GM13976 (cell line): ENCODE data around the gene ZRANB1.

Experiments
- DNase-seq: peaks from one replicate; pipeline ENCODE4 v3.0.0; 2012; ENCODE audit warnings: low spot score
- CTCF ChIP-seq: IDR thresholded peaks from 2 replicates; pipeline ENCODE4 v1.5.1; 2012; ENCODE audit warnings: borderline replicate concordance, mild to moderate bottlenecking; ENCODE audit not compliant: insufficient read depth; ENCODE audit errors: extremely low read depth, missing control alignments, control extremely low read depth
- in situ Hi-C: fragments of 300-500 bp; cut with MboI; formaldehyde crosslinking; loops from one replicate; pipeline ENCODE4 v1.12.0; 2022; ENCODE audit warnings: low sequenced_read_pairs, mixed read lengths, inconsistent platforms; ENCODE audit not compliant: unreplicated experiment

Gene ZRANB1

GRCh38 chr10:125021686-125022344 lies 79.9 kb downstream of the ZRANB1 start:
- in situ Hi-C loops, result no loop called here
- TF ChIP-seq CTCF, result no peak
- no peak for DNase-seq

- no peak for TF ChIP-seq CTCF
- in situ Hi-C loops, result no loop called here
- no peak for DNase-seq
Measured at GRCh38 chr10:125022671-125023070, 80.7 kb downstream of the ZRANB1 start.

GRCh38 chr10:125023255-125023654 lies 81.3 kb downstream of the ZRANB1 start:
- DNase-seq, result no peak
- TF ChIP-seq CTCF, result no peak
- in situ Hi-C loops, result no loop called here

- no peak for TF ChIP-seq CTCF
- no peak for DNase-seq
- in situ Hi-C loops, result no loop called here
Measured at GRCh38 chr10:125023862-125024496, 82.1 kb downstream of the ZRANB1 start.

GRCh38 chr10:125024497-125025234 lies 82.7 kb downstream of the ZRANB1 start:
- no peak for DNase-seq
- no peak for TF ChIP-seq CTCF
- in situ Hi-C loops, result no loop called here

- DNase-seq, result no peak
- in situ Hi-C loops, result no loop called here
- TF ChIP-seq CTCF, result no peak
Measured at GRCh38 chr10:125025341-125025740, 83.4 kb downstream of the ZRANB1 start.
